ENCODE data around the gene ALDH16A1.

Gene ALDH16A1

GRCh38 chr19:49423985-49424303 is 29.1 kb upstream of the ALDH16A1 start:
- DNase-seq (ENCODE audit: low spot score): no peak

DNA sequence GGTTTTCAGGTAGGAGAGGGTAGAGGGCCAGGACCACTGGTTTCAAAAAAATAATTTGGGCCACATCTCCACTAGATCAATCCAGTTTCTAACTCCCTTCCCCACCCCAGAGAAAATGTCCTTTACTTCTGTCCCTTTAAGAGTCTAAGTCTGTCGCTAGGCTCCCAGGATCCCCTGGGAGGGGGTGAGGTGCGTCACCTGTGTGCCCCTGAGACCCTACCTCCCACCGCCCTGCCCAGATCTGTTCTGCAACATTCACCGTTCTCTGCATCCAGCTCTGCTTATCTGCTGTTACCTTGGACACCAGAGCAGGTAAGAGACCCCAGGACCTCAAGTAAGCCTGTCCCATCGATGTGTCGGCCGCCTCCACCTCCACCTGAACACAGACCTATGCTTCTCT is 27.8 kb upstream of the ALDH16A1 start, which contains the start of gene GFY:
TSS of gene GFY (plus strand) at position 211 of the 400 bp plus-strand sequence. CDS start 1,043 bp downstream, outside the sequence.
- DNase-seq (ENCODE audit: low spot score): no peak

- no peak for DNase-seq (ENCODE audit: low spot score)
Measured at GRCh38 chr19:49425922-49426592, 27.0 kb upstream of the ALDH16A1 start.

GRCh38 chr19:49427339-49427738 is 25.7 kb upstream of the ALDH16A1 start:
- no peak for DNase-seq (ENCODE audit: low spot score)

DNA sequence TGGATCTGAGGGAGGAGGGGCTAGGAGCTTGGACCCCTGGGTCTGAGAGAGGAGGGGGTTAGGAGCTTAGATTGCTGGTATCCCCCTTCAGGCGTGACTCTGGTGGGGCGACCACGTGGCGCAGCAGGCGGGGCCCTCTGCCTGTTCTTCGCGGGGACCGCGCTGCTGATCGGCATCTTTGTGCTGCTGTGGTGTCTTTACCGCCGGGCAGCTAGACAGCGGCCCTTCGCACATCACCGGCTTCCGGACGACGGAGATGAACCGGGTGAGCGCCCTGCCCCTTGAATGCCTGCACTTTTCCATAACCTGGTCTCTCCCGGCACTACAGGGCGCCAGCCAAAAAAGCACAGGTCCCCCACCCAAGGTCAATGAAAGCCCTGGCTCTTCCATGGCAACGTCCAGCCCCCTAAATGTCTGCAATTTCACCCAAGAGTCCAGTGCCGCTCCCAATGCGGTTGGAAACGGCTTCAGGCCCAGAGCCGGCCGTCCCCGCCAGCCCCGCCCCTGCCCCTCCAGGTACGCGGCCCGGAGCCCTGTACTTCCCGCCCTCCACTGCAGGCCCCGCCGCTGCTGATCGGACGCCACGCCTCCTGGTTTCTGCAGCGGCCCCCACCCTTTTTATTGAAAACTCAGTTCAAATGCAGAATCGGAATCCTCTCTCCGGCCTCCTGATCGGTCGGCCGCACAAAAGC is 25.0 kb upstream of the ALDH16A1 start:
- no peak for DNase-seq (ENCODE audit: low spot score)

DNA sequence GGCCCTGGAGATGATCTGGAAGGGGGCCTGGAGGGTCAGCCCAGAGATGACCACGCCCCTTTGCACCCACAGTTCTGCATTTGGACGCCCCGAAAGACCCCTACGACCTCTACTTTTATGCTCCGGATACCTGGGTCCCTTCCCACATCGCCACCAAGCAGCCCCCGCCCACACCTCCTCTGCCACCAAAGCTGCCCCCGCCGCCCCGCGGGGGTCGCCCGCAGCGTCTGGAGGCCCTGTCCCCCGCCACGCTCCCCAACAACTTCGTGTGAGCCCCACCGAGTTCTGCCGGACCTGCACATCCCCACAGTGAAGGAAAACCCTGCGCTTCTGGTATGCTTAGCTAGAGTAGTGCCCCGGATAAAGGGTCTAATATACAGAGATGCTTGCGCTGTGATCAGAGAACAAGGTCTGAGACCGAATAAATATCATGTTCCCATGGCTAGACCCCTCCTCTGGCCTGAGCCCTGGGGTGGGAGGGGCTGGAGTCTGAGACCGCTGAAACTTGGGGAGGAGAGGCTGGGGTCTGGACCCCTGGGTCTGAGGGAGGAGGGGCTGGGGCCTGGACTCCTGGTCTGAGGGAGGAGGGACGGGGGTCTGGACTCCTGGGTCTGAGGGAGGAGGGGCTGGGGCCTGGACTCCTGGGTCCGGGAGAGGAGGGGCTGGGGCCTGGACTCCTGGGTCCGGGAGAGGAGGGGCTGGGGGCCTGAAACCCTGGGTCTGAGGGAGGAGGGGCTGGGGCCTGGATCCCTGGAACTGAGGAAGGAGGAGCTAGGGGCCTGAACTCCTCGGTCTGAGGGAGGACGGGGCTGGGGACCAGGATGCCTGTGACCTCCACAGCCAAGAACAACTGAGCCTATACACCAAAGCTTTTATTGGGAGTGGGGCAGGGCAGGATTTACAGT is 24.2 kb upstream of the ALDH16A1 start:
- no peak for DNase-seq (ENCODE audit: low spot score)

GRCh38 chr19:49430172-49430677 is 22.8 kb upstream of the ALDH16A1 start:
- DNase-seq (ENCODE audit: low spot score): no peak

DNA sequence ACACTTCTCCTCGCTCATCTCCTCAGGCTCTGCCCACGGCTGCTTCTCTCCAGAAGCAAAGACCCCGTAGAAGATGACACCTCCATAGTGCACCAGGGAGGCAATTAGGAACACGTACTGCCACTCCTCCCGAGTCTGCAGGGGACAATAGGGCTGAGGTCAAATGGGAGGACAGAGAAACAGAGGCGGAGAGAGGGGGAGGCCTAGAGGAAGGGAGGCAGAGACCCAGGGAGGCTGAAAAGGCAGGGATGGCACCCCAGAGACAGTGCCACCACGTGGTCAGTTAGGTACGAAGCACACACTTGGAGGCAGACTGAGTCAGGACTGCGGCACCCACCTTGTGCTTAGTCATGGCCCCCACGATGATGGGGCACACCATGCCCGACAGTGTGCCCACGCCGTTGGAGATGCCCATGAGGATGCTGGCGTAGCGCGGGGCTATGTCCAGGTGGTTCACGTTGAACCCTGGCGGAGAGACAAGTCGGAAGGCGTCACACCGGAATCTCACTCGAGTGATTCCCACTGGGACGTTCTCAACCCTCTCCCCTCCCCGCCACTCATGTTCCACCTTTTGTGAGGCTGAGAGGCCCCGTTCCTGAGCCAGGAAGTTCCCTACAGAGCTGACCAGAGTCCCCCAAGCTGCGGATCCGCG is 22.2 kb upstream of the ALDH16A1 start:
- peak; percentile 63 for DNase-seq (ENCODE audit: low spot score)

DNA sequence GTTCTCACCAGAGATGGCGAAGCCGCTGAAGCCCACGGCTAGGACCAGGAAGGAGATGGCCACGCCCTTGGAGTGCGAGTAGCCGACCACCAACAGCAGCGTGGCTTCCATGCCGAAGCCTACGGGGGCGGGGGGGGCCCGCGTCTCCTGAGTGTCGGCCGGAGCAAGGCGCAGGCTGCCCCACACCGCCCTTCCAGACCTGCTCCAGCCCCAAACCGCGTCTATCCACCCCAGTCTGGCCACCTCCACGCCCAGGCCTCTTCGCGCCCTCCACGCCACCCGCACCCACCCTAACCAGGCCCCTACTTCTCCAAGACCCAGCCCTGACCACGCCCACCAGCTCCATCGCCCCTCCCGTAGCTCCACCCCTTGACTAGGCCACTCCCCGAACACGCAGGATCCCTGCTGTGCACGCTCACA is 21.7 kb upstream of the ALDH16A1 start:
- DNase-seq (ENCODE audit: low spot score): no peak

- no peak for DNase-seq (ENCODE audit: low spot score)
Measured at GRCh38 chr19:49432141-49433073, 20.6 kb upstream of the ALDH16A1 start.

GRCh38 chr19:49433240-49433901 is 19.7 kb upstream of the ALDH16A1 start:
- no peak for DNase-seq (ENCODE audit: low spot score)

DNA sequence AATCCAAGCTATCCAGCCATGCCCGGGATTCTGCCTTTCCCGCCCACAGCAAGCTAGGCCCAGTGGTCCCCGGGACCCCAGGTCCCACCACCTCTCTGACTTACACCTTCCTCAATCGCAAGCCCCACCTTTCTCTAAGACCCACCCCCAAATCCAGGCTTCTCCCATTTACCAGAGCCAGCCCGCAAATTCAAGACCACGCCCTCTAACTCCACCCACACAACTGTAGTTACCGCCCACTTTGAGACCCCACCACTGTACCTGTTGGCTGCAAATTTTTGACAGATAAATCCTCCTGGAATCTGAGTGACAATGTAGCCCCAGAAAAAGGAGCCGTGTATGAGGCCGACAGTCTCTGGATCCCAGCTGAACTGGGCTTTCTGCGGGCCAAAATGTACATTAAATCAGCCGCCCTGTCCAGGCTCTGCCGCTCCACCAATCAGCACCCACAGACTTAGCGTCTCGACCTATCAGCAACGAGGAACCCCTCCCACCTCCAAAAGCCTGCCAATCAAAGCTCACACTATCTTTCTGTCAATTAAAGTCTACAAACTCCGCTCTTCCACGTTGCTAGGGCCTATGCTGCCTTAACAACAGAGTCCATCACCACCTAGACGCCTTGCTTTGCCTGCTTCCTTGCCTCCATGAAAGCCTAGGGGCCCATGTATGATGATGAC is 18.0 kb upstream of the ALDH16A1 start:
- no peak for DNase-seq (ENCODE audit: low spot score)

- no peak for DNase-seq (ENCODE audit: low spot score)
Measured at GRCh38 chr19:49435670-49436069, 17.4 kb upstream of the ALDH16A1 start.

- DNase-seq (ENCODE audit: low spot score): no peak
Measured at GRCh38 chr19:49436381-49437017, 16.5 kb upstream of the ALDH16A1 start.

- no peak for DNase-seq (ENCODE audit: low spot score)
Measured at GRCh38 chr19:49437231-49437630, 15.8 kb upstream of the ALDH16A1 start.

GRCh38 chr19:49438261-49438660 is 14.8 kb upstream of the ALDH16A1 start:
- no peak for DNase-seq (ENCODE audit: low spot score)

DNA sequence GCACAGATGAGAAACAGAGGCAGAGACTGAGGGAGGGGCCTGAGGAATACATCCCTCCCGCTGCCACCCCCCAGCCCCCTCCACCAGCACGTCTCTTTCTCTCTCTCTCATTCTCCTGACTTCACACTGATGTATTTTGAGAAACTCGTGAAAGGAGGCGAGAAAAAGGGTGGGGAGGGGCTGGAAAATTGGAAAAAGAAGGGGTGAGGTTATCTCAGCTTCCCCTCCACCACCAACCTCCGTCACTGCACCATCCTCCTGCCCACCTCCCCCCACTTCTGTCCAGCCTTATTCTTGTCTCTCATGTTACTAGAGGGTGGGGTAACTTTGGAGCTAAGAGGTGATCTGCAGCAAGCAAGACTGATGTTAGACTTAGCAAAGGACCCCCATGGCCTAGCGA is 13.2 kb upstream of the ALDH16A1 start:
- DNase-seq (ENCODE audit: low spot score): no peak

DNA sequence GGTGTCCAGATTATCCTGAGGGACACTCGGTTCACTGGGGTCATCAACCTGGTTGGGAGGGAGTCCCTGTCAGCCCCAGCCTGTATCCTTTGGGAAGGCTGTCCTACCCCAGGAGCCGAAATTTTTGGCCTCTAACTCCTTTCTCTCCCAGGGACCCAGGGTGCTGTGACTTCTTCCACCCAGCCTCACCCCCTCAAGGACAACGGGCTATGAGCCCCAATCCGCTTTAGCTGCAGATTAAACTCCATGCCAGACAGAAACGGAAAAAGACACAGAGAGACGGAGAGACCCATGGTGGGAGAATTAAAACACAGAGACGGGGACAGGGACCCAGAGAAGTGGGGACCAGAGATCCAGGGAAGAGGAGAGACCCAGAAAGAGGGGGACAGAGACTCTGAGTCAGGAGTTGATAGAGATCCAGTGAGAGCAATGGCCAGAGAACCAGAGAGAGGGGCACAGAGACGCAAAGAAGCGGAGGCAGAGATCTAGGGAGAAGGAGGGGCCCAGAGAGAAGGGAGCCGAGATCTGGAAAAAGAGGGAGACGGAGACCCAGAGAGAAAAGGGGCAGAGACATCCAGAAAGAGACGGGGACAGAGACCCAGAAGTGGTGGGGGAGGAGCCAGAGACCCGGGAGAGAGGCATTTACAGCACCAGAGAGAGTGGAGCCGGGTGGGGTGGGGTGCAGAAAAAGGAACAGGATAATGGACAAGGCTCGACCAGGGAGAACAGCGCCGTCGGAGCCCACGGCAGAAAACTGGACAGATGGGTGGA is 12.4 kb upstream of the ALDH16A1 start:
- DNase-seq (ENCODE audit: low spot score): no peak

All from HuH-7 (cell line).